B cell (primary cell): ENCODE results near the gene DOCK1. TPM values are rescaled to one million over a fixed set of nuclear protein-coding genes. Genes with fewer than 3 reads are reported as not detected.

Experiments used
- ATAC-seq: fragments of 200-7000 bp; cut with Tn5 transposase; one replicate; pipeline ENCODE4 v1.10.0; 2021; ENCODE audit warnings: low read depth, mild to moderate bottlenecking, moderate number of reproducible peaks, moderate library complexity
- CTCF ChIA-PET: fragments of 350-600 bp; sonication (Branson Sonifier 250); formaldehyde crosslinking; loops from one replicate; lab custom pipeline; 2021; ENCODE audit warnings: antibody characterized with exemption, inconsistent platforms; lab: Charles Lee
- POLR2A ChIA-PET: fragments of 350-600 bp; sonication (Branson Sonifier 250); formaldehyde crosslinking; loops from one replicate; lab custom pipeline; 2021; ENCODE audit warnings: antibody characterized with exemption; lab: Charles Lee
- DNase-seq: peaks from one replicate; pipeline ENCODE4 v3.0.0; 2013
- H2AFZ ChIP-seq: 2 replicates; pipeline ENCODE4 v1.6.1; 2012; ENCODE audit warnings: mild to moderate bottlenecking, low read depth, low read length; ENCODE audit not compliant: insufficient read depth, poor library complexity, severe bottlenecking
- H3K27ac ChIP-seq, 2 donors: 1 replicate in 1 of 2; 2 replicates in 1 of 2; pipeline ENCODE4 v1.5.1; 2012 to 2013; ENCODE audit warnings: low read length in 2 of 2, mild to moderate bottlenecking in 2 of 2, moderate library complexity in 1 of 2
- H3K27me3 ChIP-seq, 4 experiments: fragments of 200-600 bp in 1 of 4; sonication (generic) in 1 of 4; replicated peaks in 1 of 4; 1 replicate in 2 of 4; 2 replicates in 2 of 4; pipeline versions ENCODE4 v1.6.1 to v1.7.0; 2013 to 2016; ENCODE audit warnings: low read length in 3 of 4, mild to moderate bottlenecking in 2 of 4, mixed read lengths in 1 of 4, moderate library complexity in 1 of 4; ENCODE audit not compliant: insufficient read depth in 4 of 4, control insufficient read depth in 3 of 4; ENCODE audit errors: control extremely low read depth in 1 of 4
- H3K36me3 ChIP-seq, 2 experiments: replicated peaks in 1 of 2; 1 replicate in 1 of 2; 2 replicates in 1 of 2; pipeline versions ENCODE4 v1.6.1 to v1.7.1; 2013; ENCODE audit warnings: low read length in 1 of 2; ENCODE audit not compliant: insufficient read depth in 2 of 2, control insufficient read depth in 1 of 2; ENCODE audit errors: control extremely low read depth in 1 of 2, extremely low read depth in 1 of 2
- H3K4me1 ChIP-seq, 2 donors: fragments of 200-600 bp in 1 of 2; sonication (generic) in 1 of 2; 1 replicate in 1 of 2; 2 replicates in 1 of 2; pipeline versions ENCODE4 v1.5.1 to v1.6.1; 2013 to 2017; ENCODE audit warnings: low read length in 2 of 2; ENCODE audit not compliant: control insufficient read depth in 2 of 2, insufficient read depth in 2 of 2
- H3K4me2 ChIP-seq: replicated peaks from 2 replicates; pipeline ENCODE3; 2012; ENCODE audit warnings: mild to moderate bottlenecking, low read depth, low read length; ENCODE audit not compliant: poor library complexity, severe bottlenecking
- H3K4me3 ChIP-seq, 5 experiments: fragments of 200-600 bp in 1 of 5; sonication (generic) in 1 of 5; 1 replicate in 3 of 5; 2 replicates in 2 of 5; pipeline versions ENCODE4 v1.5.1 to v1.7.0; 2011 to 2016; ENCODE audit warnings: low read length in 4 of 5, mild to moderate bottlenecking in 4 of 5, low read depth in 2 of 5, control low read depth in 1 of 5, moderate library complexity in 1 of 5; ENCODE audit not compliant: insufficient read depth in 1 of 5; ENCODE audit errors: control extremely low read depth in 1 of 5, extremely low read depth in 1 of 5
- H3K79me2 ChIP-seq: fragments of 200-600 bp; sonication (generic); one replicate; pipeline ENCODE4 v1.6.0; 2016; ENCODE audit warnings: low read length; ENCODE audit not compliant: control insufficient read depth, insufficient read depth
- H3K9ac ChIP-seq: fragments of 200-600 bp; sonication (generic); 2 replicates; pipeline ENCODE4 v1.6.1; 2017; ENCODE audit warnings: mild to moderate bottlenecking, low read length, moderate library complexity
- H3K9me3 ChIP-seq, 3 donors: one replicate each; pipeline versions ENCODE4 v1.6.1 to v1.7.1; 2013; ENCODE audit warnings: low read length in 2 of 3; ENCODE audit not compliant: control insufficient read depth in 2 of 3, insufficient read depth in 1 of 3; ENCODE audit errors: control extremely low read depth in 1 of 3
- H4K20me1 ChIP-seq: 2 replicates; pipeline ENCODE4 v1.6.0; 2012; ENCODE audit warnings: mild to moderate bottlenecking, low read length; ENCODE audit not compliant: insufficient read depth, control insufficient read depth, poor library complexity, severe bottlenecking
- H3K27ac Mint-ChIP-seq: one replicate; pipeline ENCODE4 v1.8.0; 2021; ENCODE audit warnings: mixed read lengths
- H3K27me3 Mint-ChIP-seq: one replicate; pipeline ENCODE4 v1.8.0; 2021; ENCODE audit warnings: mixed read lengths
- H3K4me1 Mint-ChIP-seq: one replicate; pipeline ENCODE4 v1.8.0; 2021; ENCODE audit warnings: mixed read lengths
- H3K4me3 Mint-ChIP-seq: one replicate; pipeline ENCODE4 v1.8.0; 2021; ENCODE audit warnings: mixed read lengths
- H3K9me3 Mint-ChIP-seq: one replicate; pipeline ENCODE4 v1.8.0; 2022; ENCODE audit warnings: mixed read lengths; ENCODE audit not compliant: insufficient read depth
- CTCF ChIP-seq: fragments of 200-600 bp; IDR thresholded peaks from one replicate; pipeline ENCODE4 v1.8.0; 2022; ENCODE audit warnings: antibody characterized with exemption, mild to moderate bottlenecking
- EZH2 ChIP-seq: IDR thresholded peaks from 2 replicates; pipeline ENCODE4 v1.6.1; 2012; ENCODE audit warnings: borderline replicate concordance, low read depth, mild to moderate bottlenecking, moderate library complexity, low read length; ENCODE audit not compliant: insufficient read depth, poor library complexity, severe bottlenecking
- WGBS: methylation state at CpG from one replicate; pipeline ENCODE4 v1.1.5; 2013; ENCODE audit warnings: missing lambda C conversion rate; ENCODE audit not compliant: insufficient coverage; 5-methylcytosine and 5-hydroxymethylcytosine counted together
- intact Hi-C: fragments of 100-400 bp; cut with micrococcal nuclease; formaldehyde crosslinking; loops from one replicate; pipeline ENCODE4 v1.10.0; 2022
- polyA plus RNA-seq: library from polyadenylated mRNA; depleted of rRNA; stranded (reverse); fragments of >200 nt; gene quantifications from 2 replicates; pipeline ENCODE4 v1.2.3, GENCODE V29; 2012
- total RNA-seq, 2 donors: library from RNA; stranded (reverse); fragments of 120-200 nt in 1 of 2; gene quantifications; 1 replicate in 1 of 2; 2 replicates in 1 of 2; pipeline versions ENCODE4 v1.2.3 to v1.2.4, GENCODE V29; 2013 to 2022

Gene DOCK1
- total and polyA plus RNA-seq, 2 donors (not counting 1 experiment from before 2014, with no cell fraction given): not detected

GRCh38 chr10:127468632-127469031 lies 563.4 kb downstream of the DOCK1 start:
- Histone ChIP-seq H3K27me3 (no peaks in the 10 kb centered on the region), H3K9ac (no peak overlapping the region), H3K4me3 (no peak overlapping the region), H3K36me3 (no peaks in the 10 kb centered on the region), H4K20me1 (no peaks in the 10 kb centered on the region), H2AFZ (no peak overlapping the region), H3K79me2 (no peaks in the 10 kb centered on the region), H3K4me2 (no peak overlapping the region), H3K27ac (no peak overlapping the region), H3K4me1 (no peaks in the 10 kb centered on the region), H3K9me3 (peaks cover 0 to 11% (median 0%) of the 10 kb centered on the region in 3 donors)
- no peak for ATAC-seq
- H3K27ac Mint-ChIP-seq: no peak overlapping the region
- H3K9me3 Mint-ChIP-seq: no peaks in the 10 kb centered on the region
- no peak overlapping the region for H3K4me3 Mint-ChIP-seq
- TF ChIP-seq EZH2: no peak
- TF ChIP-seq CTCF: no peak
- intact Hi-C loops: no loop called here
- 86% methylated on average over 5 of the region's 5 CpGs for WGBS
- ChIA-PET CTCF (no interaction called here), POLR2A (no interaction called here)
- DNase-seq: no peak
- H3K4me1 Mint-ChIP-seq: no peaks in the 10 kb centered on the region
- no peaks in the 10 kb centered on the region for H3K27me3 Mint-ChIP-seq

- Mint-ChIP-seq H3K27ac (no peak overlapping the region), H3K4me3 (no peak overlapping the region), H3K4me1 (no peaks in the 10 kb centered on the region), H3K9me3 (no peaks in the 10 kb centered on the region), H3K27me3 (no peaks in the 10 kb centered on the region)
- Histone ChIP-seq H3K4me2 (no peak overlapping the region), H3K9ac (no peak overlapping the region), H3K9me3 (peaks cover 0 to 6% (median 0%) of the 10 kb centered on the region in 3 donors), H3K79me2 (no peaks in the 10 kb centered on the region), H3K4me1 (no peaks in the 10 kb centered on the region), H3K27ac (no peak overlapping the region), H3K4me3 (no peak overlapping the region), H3K36me3 (no peaks in the 10 kb centered on the region), H4K20me1 (no peaks in the 10 kb centered on the region), H2AFZ (no peak overlapping the region), H3K27me3 (no peaks in the 10 kb centered on the region)
- 92% methylated on average over 5 of the region's 5 CpGs for WGBS
- POLR2A ChIA-PET: no interaction called here
- CTCF ChIA-PET: interaction anchor here (0.8 kb wide), 1 partner anchor 12 kb away, joined by 3 read pairs; no protein-coding TSS in a partner anchor
- no peak for TF ChIP-seq CTCF
- no peak for TF ChIP-seq EZH2
- ATAC-seq (no peak), DNase-seq (no peak)
- intact Hi-C loops: no loop called here
Measured at GRCh38 chr10:127470911-127471310, 565.7 kb downstream of the DOCK1 start.
